ENCODE measurements around the gene AKR1C8. TPM values are rescaled to one million over a fixed set of nuclear protein-coding genes. Genes with fewer than 3 reads are reported as not detected.

Gene AKR1C8
- total RNA-seq, 1 donor from 2014 or later, result 0.83 TPM

Other genes starting within 250 kb of the AKR1C8 start
- gene AKR1C1, start 221.7 kb downstream of the AKR1C8 start, total RNA-seq, result 54.5 TPM
- gene AKR1C2, start 181.3 kb downstream of the AKR1C8 start, total RNA-seq, result 34.4 TPM
- 84.4 TPM for gene AKR1C3, start 90.7 kb downstream of the AKR1C8 start, total RNA-seq
- gene AKR1C4, start 11.7 kb upstream of the AKR1C8 start, total RNA-seq, result not detected
- 0.53 TPM for gene UCN3, start 179.8 kb upstream of the AKR1C8 start, total RNA-seq
- not detected for gene TUBAL3, start 219.7 kb upstream of the AKR1C8 start, total RNA-seq
- 46.7 TPM for gene NET1, start 227.4 kb upstream of the AKR1C8 start, total RNA-seq